SU-DHL-6 (cell line): ENCODE measurements around the gene RAVER2.

Source experiments
- EZH2phosphoT487 ChIP-seq: fragments of 200-600 bp; sonication (generic), shearing (Covaris generic); conservative IDR thresholded peaks from 2 replicates; pipeline ENCODE4 v1.6.1; 2018; ENCODE audit warnings: mild to moderate bottlenecking, antibody characterized with exemption, low read length, moderate library complexity, mixed read lengths
- TF ChIP-seq, protein P1 (sequence below): fragments of 200-600 bp; sonication (generic); IDR thresholded peaks from one replicate; pipeline ENCODE4 v1.5.1; 2017; ENCODE audit warnings: antibody characterized with exemption, mild to moderate bottlenecking, low read length, moderate library complexity; ENCODE audit not compliant: insufficient read depth, poor library complexity, severe bottlenecking

DNA sequence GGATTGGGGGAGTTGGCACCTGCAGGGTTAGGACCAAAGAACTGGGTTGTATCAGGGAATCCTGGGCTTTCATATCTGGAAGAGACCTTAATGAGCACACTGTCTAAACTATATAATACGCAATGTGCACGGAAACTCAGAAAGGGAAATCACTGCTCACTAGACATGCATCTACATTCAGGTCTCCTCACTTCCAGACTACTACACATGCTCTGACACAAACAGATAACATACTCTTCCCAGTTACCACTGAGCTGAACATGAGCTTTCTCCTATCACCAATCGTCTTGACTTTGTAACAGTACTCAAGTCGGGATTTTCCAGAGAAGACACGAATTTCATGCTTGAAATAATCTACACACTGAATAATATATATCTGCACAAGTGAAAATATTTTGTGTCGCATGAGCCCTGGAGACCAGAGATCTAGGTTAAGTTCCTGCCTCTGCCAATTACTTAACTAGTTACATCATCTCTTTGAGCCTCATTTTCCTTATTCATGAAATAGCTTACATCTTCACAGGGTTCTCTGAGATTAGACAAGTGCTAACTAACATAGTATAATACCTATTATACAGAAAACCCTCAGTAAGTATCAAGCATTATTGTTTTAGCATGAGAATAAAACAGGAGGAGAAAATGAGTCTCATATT is 120.4 kb downstream of the RAVER2 start:
- TF ChIP-seq, protein P1, sequence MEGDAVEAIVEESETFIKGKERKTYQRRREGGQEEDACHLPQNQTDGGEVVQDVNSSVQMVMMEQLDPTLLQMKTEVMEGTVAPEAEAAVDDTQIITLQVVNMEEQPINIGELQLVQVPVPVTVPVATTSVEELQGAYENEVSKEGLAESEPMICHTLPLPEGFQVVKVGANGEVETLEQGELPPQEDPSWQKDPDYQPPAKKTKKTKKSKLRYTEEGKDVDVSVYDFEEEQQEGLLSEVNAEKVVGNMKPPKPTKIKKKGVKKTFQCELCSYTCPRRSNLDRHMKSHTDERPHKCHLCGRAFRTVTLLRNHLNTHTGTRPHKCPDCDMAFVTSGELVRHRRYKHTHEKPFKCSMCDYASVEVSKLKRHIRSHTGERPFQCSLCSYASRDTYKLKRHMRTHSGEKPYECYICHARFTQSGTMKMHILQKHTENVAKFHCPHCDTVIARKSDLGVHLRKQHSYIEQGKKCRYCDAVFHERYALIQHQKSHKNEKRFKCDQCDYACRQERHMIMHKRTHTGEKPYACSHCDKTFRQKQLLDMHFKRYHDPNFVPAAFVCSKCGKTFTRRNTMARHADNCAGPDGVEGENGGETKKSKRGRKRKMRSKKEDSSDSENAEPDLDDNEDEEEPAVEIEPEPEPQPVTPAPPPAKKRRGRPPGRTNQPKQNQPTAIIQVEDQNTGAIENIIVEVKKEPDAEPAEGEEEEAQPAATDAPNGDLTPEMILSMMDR, result no peak
- TF ChIP-seq EZH2phosphoT487, result no peak
